ENCODE data around the gene PSMB3.
"Not testable (repeated sequence)": the region's sequence is repeated elsewhere in the genome, so short reads cannot be mapped to it uniquely, and the experiment has no call there.

The PSMB3 gene

DNA sequence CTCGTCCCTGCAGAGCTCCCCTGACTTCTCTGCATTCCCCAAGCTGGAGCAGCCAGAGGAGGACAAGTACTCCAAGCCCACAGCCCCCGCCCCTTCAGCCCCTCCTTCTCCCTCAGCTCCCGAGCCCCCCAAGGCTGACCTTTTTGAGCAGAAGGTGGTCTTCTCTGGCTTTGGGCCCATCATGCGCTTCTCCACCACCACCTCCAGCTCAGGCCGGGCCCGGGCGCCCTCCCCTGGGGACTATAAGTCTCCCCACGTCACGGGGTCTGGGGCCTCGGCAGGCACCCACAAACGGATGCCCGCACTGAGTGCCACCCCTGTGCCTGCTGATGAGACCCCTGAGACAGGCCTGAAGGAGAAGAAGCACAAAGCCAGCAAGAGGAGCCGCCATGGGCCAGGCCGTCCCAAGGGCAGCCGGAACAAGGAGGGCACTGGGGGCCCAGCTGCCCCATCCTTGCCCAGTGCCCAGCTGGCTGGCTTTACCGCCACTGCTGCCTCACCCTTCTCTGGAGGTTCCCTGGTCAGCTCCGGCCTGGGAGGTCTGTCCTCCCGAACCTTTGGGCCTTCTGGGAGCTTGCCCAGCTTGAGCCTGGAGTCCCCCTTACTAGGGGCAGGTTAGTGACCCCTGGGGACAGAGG is 36.1 kb upstream of the PSMB3 start:
- DNase-seq (ENCODE audit: low spot score), result no peak

DNA sequence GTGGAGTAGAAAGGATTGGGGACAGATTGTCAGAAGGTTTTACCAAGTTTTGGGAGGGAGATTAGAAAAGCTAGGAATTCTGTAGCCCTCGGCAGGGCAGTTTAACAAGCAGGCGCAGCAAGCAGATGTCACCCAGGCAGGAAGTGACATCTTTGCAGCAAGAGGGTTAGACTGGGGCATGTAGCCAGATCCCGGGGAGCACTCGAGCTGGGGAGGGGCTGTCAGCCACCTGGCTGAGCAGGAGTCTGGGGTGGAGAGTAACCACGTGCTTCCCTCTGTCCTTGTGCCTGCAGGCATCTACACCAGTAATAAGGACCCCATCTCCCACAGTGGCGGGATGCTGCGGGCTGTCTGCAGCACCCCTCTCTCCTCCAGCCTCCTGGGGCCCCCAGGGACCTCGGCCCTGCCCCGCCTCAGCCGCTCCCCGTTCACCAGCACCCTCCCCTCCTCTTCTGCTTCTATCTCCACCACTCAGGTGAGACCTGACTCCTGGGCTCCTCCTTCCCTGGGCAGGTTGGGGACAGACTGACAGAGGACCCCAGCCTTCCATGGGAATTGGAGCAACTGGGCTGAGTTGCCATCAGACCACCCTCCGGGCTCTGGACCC is 35.3 kb upstream of the PSMB3 start:
- DNase-seq (ENCODE audit: low spot score), result no peak

DNA sequence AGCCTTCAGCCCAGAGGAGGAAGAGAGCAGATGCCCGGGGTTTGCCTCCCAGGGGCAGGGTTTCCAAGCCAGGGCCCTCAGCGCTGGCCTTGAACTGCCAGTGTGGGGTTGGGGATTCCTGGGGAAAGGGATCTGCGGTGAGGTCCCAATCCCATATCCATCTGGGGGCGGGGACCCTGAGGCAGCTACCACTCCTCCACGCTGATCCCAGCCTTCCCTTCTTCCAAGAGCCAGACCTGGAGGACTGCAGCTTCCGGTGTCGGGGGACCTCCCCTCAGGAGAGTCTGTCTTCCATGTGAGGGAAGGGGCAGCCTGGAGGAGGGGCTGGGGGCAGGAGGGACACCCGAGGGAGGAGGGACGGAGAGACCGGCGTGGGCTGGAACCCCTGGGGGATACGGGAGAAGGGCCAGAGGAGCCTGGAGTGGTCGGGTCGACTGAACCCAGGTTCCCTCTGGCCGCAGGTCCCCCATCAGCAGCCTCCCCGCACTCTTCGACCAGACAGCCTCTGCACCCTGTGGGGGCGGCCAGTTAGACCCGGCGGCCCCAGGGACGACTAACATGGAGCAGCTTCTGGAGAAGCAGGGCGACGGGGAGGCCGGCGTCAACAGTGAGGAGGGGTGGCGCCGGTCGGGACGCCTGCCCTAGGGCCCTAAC is 33.1 kb upstream of the PSMB3 start:
- DNase-seq (ENCODE audit: low spot score), result no peak

DNA sequence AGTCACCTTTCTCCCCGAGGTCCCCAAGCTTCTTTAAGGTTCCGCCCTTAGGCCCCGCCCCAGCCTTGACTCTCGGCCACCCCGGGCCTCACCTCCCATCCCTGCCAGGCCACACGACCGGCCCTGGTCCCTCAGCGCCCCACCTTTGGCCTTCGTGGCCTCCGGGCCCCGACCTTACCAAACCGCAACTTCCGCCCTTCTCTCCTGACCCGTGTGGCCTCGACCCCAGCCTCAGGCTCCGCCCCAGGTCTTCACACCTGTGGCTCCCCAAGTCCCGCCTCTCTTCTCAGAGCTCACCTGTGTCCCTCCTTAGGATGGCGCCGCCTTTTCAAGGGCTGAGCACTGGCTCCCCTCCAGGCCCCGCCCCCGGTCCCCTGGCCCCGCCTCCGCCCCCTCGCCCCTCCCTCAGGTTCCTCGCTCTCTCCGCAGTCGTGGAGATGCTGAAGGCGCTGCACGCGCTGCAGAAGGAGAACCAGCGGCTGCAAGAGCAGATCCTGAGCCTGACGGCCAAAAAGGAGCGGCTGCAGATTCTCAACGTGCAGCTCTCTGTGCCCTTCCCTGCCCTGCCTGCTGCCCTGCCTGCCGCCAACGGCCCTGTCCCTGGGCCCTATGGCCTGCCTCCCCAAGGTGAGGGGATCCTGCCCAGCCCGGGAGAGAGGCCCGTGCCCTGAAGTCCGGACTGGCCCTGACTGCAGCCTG is 32.4 kb upstream of the PSMB3 start:
- DNase-seq (ENCODE audit: low spot score), result no peak

DNA sequence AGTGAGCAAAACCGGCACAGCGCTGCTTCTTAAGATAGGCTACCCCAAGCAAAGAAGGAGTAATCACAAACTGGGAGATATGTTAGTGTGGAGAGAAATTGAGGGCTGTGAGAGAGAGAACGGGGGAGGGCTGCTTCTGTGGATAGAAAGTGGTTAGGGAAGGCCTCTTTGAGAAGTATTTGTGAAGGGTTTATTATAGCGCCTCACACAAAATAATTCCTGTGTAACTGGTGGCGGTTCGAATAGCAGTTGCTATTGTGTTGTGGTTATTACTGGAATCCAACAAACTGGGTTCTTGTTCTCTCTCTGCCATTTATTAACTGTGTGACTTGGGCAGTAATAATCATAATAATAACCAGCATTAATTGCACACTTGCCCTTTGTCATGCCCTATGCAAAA is 31.6 kb upstream of the PSMB3 start:
- no peak for DNase-seq (ENCODE audit: low spot score)

DNA sequence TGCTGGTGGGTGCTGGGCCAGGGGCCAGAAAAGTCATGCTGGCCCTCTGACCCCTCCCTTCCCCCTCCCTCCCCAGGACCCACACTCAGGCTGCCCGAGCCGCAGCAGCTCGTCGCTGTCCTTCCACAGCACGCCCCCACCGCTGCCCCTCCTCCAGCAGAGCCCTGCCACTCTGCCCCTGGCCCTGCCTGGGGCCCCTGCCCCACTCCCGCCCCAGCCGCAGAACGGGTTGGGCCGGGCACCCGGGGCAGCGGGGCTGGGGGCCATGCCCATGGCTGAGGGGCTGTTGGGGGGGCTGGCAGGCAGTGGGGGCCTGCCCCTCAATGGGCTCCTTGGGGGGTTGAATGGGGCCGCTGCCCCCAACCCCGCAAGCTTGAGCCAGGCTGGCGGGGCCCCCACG is 30.7 kb upstream of the PSMB3 start:
- DNase-seq (ENCODE audit: low spot score), result no peak

DNA sequence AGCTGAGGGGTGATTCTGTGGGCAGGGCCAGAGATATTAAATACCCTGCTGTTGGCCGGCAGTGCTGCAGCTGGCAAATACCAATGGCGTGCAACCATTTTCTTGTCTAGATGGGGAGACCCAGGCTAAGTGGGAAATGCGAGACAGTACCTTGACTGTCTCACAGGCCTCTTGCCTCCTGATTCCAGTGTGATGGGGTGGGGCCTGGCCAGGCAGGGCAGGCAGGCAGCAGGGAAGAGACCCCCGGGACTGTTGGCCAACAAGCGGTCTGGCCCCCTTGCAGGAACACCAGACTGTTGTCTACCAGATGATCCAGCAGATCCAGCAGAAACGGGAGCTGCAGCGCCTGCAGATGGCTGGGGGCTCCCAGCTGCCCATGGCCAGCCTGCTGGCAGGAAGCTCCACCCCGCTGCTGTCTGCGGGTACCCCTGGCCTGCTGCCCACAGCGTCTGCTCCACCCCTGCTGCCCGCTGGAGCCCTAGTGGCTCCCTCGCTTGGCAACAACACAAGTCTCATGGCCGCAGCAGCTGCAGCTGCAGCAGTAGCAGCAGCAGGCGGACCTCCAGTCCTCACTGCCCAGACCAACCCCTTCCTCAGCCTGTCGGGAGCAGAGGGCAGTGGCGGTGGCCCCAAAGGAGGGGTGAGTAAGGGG is 28.1 kb upstream of the PSMB3 start:
- DNase-seq (ENCODE audit: low spot score), result no peak

DNA sequence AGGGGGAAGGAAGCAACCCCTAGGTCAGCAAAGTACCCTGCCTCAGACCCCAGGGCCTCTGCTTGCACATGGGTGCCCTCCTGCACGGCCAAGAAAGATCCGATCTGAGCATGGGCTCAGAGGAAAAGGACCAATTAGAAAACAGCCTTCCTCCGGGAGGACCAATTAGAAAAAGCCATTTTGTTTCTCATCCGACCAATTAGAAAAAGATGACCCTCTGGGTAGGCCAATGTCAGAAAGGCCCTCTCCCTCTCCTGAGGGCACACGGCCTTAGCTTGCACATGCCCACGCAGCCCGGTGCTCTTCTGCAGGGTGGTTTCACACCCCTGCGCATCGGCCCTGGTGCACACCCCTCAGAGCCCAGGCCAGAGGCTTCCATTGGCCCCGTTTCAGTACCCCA is 27.5 kb upstream of the PSMB3 start:
- no peak for DNase-seq (ENCODE audit: low spot score)

DNA sequence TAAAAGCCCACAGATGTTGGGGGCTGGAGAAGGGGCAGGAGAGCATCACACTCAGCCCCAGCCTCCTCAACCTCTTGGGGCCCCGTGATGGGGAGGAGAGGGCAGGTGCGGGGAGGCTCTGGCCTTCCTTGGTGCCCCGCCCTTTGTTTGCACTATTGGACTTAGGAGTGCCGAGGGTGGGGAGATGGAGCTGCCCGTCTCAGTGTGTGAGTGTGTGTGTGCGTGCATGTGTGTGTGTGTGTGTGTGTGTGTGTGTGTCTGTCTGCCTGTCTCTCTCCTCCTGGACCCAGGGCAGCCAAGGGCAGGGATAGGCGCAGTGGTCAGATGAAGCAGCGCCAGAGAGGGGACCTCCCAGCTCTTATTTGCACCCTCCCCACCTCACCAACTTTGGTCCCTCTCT is 26.4 kb upstream of the PSMB3 start:
- DNase-seq (ENCODE audit: low spot score), result not testable (repeated sequence)

DNA sequence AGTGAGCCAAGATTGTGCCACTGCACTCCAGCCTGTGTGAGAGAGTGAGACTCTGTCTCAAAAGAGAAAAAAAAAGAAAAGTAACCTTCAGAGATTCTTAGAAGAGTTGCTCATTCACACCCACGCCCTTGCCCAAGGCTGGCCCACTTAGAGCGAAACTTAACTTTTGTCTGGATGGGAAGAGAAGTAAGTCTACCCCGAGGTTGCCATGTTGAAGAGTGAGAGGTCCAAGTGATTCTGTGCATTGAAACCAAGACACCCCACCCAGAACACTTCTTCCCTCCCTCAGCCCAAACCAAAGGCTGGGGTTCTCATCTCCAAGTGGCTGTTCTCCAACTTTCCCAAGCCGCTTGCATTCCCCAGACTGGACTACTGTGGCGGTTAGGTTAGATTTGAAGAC is 24.8 kb upstream of the PSMB3 start:
- no peak for DNase-seq (ENCODE audit: low spot score)

DNA sequence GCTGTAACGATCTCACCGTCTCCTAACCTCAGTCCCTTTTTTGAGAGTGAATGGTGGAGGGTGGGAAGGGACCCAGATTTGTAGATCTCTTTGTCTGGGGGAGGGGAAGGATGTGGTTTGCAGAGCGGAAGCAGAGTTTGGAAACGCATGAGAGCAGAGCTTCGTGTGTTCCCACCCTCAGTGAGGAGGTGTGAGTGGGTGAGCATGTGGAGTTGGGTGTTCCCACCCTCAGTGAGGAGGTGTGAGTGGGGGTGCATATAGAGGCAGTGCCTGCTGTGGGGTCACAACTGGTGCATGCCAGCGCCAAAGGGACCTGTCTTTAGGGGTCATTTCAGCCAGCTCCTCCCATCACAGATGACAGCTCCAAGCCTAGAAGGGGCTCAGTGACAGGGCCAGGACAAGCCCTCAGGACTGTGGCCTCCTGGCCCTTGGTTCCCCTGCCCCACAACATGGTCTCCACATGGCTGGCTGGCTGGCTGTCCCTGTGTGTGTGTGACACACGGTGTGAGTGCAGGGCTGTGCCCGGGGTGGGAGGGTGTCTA is 24.2 kb upstream of the PSMB3 start:
- no peak for DNase-seq (ENCODE audit: low spot score)

DNA sequence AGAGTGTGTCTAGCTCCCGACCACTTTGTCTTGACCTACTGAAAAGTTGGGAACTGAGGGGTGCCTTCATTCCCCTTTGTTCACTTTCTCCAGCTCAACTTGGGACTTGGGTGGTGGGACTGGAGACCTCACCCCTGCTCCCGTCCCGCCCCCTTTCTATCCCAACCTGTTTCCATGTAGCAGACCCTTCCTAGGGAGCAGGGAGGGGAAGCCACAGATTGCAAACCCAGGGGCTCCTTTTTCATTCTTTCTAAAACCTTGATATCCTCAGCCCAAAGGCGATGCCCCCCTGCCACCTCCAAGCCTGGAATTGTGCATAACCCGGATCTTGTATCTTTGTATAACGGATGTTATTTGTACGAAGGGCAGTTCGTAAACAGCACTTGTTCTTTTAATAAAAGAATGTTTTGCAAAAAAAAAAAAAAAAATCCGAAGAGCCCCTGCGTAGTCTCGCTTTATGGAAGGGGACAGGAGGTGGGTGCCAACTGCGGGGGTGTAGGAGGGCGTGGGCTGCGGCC is 23.1 kb upstream of the PSMB3 start:
- DNase-seq (ENCODE audit: low spot score), result no peak

DNA sequence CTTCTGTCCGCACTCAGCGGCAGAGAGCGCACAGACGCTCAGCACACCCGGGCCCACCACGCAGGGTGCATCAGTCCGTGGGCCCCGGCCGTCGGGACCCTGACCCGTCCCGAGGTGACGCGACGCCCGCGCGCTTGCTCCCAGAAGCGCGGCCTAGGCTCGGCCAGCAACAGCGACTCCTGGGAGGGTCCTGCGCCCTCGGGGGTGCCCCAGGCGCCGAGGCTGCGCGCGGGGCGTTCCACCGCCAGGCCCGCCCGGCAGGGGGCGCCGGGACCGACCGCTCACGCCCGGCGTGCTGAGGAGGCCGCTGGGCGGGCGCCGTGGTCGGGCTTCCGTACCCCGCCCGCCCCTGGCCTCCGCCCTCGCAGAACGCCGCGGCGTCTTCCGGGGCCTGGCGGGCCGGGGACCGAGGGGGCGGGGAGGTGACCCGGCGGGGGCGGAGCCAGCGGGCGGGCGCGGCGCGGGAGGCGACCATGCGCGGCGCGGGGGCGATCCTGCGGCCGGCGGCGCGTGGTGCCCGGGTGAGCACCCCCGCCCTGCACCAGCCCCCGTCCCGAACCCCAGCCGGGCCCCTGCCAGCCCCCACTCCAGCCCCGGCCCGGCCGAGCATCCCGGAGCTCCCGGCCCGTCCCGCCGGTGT is 22.5 kb upstream of the PSMB3 start, which contains the start of gene CISD3:
TSS of gene CISD3 (plus strand) at position 456 of the 640 bp plus-strand sequence. CDS start at position 474, 18 bp downstream.
- peak; percentile 90 for DNase-seq (ENCODE audit: low spot score)

DNA sequence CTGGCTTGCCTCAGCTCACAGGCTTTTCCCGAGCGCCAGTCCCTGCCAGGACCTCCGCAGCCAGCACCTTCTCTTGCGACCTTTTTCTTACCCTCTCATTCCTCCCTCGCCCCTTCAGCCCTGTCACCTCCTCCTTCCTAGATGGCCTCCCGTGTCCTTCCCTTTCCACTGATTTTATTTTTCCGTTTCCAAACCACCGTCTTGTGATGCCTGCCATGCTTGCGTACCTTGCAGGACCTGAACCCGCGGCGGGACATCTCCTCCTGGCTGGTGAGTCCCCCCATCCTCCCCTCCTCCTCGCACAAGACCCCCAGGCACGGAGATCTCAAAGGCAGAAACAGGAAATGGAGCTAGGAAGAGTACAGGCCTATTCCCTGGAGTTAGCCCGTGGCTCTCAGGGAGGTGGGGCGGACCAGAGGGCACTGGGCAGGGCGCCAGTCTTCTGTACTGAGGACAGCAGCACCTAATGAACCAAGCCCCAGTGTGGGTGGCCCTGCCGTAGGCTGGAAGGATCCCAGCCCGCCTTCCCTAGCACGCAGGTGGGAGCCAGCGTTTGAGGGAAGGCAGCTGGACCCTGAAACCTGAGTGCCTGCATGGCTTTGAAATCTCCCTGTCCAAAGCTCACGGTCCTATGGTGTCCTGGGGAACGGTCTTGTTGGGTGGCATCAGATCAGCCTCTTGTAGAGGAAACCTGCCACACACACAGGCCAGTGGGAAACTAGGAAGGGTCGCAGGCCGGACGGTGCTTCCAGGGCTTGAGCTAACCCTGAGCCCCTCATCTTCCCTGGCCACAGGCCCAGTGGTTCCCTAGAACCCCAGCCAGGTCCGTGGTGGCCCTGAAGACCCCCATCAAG is 21.8 kb upstream of the PSMB3 start:
- peak; percentile 84 for DNase-seq (ENCODE audit: low spot score)

DNA sequence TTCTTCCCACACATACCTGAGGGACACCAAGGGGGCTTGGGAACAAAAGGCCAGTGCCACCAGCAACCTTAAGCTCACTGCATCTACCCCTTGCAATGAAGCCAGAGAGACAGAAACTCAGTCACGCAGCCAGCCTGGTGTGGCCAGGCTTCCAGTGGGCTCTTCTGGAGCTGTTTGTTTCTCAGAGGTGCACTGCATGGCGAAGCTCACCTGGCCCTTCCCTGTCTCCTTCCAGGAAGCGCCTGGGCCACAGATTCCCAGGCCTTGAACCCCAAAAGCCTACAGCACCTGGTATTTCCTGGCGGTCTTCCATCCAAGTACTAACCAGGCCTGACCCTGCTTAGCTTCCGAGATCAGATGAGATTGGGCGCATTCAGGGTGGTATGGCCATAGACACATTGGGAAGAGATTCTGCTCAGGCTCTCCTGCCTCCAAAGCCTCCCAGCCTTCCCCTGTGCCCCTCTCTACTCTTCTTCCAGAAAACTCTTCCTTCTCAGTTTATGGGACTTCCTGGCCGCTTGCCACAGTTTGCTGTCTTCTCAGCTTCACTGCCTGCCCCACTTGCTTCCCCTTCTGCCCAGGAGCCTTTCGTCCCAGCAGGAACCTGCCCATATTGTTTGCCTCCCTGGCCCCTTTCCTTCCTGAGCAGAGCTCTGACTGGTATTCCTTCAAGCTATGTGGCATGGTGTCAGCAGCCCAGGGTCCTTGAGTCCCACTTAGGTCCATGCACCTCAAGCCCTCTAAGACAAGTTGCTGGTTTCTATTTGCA is 20.8 kb upstream of the PSMB3 start:
- no peak for DNase-seq (ENCODE audit: low spot score)

DNA sequence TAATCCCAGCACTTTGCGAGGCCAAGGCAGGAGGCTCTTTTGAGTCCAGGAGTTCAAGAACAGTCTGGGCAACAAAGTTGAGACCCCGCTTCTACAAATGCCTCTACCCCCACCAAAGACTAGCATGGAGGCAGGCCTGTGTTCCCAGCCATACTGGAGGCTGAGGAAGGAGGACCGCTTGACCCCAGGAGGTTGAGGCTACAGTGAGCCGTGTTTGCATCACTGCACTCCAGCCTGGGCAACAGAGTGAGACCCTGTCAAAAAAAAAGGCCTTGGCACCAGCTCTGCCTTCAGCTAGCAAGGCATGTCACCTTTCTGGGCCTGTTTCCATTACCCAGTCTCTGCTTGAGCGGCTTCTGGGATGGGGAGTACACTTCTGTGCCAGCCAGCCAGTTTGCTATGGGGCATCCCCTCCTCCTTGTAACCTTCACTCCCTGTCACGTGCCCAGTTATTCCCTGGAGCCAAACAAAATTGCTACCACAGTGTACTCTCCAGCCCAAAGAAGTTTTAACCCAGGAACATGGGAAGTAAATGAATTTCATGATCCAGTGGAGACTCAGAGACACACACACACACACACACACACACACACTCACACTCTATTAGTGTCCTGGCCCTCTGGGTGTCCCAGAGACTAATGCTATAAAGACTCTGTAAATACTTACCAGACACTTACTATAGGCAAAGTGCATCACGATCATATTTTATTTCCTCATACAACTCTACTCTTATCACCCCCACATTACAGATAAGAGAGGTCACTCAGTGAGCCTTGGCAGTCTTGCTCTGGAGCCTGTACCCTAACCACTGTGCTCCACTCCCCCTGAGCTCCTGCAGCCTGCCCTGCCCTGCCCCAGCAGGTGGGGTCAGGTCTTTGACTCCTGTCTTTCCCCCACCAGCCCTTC is 19.9 kb upstream of the PSMB3 start:
- peak; percentile 25 for DNase-seq (ENCODE audit: low spot score)

DNA sequence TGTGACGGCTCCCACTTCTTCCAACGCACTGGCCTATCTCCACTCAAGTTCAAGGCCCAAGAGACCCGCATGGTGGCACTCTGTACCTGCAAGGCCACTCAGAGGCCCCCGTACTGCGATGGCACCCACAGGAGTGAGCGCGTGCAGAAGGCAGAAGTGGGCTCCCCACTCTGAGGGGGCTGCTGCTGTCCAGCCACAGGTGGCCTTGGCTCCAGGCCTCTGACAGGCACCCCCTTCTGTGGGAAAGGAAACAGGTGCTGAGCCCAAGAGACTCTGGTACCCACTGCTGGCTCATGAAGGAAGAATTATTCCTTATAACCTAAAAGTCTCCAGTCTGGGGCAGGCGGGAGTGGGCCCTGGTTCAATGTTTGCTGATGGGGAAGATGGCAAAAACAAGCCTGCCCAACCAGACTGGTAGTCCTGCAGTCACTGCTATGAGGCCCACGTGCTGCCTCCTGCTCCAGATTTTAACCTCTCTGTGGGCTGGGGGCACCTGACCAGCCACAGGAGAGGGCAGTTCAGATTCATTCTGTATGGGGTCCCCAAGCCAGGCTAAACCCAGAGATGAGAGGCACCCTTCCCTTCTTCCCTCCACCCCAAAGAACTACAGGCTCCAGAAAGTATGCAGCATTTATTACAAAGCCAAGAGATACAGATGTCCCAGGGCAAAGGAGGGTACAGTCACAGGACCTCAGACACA is 19.1 kb upstream of the PSMB3 start:
- DNase-seq (ENCODE audit: low spot score), result no peak

Measured in kidney tubule cell (primary cell).